Measurements from ENCODE around the gene ENO3. TPM values are rescaled to one million over a fixed set of nuclear protein-coding genes. Genes with fewer than 3 reads are reported as not detected.

The ENO3 gene
- total and polyA plus RNA-seq, 10 of the 15 experiments (the other 5 are each of a cell fraction or from before 2014, with no cell fraction given): 6.8 to 28.4 (median 17.0) TPM

GRCh38 chr17:4940555-4941318 is 10.2 kb upstream of the ENO3 start (continued):
- TF ChIP-seq RUNX3 (IDR thresholded peaks at IDR 0.05; ENCODE audit: low read length) (no peak), POLR2AphosphoS5 (IDR thresholded peaks at IDR 0.05; ENCODE audit: low read length) (peak; percentile 15; the same call in 1 of the 2 replicates), USF2 (IDR thresholded peaks at IDR 0.05; ENCODE audit: borderline replicate concordance, low read depth, low read length) (no peak), POU2F2 (IDR thresholded peaks at IDR 0.05; ENCODE audit: borderline replicate concordance, low read depth, low read length) (peak; percentile 58; the same call in 2 of the 3 replicates), PML (IDR thresholded peaks at IDR 0.05; ENCODE audit: low read length) (no peak), NFYA (IDR thresholded peaks at IDR 0.05; ENCODE audit: borderline replicate concordance, low read depth, low read length) (no peak), DPF2 (IDR thresholded peaks at IDR 0.05) (no peak), SIN3A (IDR thresholded peaks at IDR 0.05; ENCODE audit: low read depth, low read length) (no peak; the same call in 1 of the 2 replicates), SUPT20H (IDR thresholded peaks at IDR 0.05; ENCODE audit: borderline replicate concordance, control insufficient read depth, low read depth, low read length) (no peak), STAT3 (IDR thresholded peaks at IDR 0.05; ENCODE audit: low read depth, low read length) (no peak), BCL3 (IDR thresholded peaks at IDR 0.05; ENCODE audit: borderline replicate concordance, insufficient read depth, low read depth, low read length, poor library complexity, severe bottlenecking) (no peak), IKZF1 (conservative IDR thresholded peaks at IDR 0.05) (peak; percentile 53), NKRF (conservative IDR thresholded peaks at IDR 0.05) (peak; percentile 64; the same call in 1 of the 2 replicates), GATAD2B (conservative IDR thresholded peaks at IDR 0.05; ENCODE audit: low read depth) (peak; percentile 31; the same call in 1 of the 2 replicates)
